ENCODE measurements around the gene CHID1. TPM values are rescaled to one million over a fixed set of nuclear protein-coding genes. Genes with fewer than 3 reads are reported as not detected.
A peak's percentile ranks its signal among the peaks of the same experiment; 100 is the strongest.

Gene CHID1
- total and polyA plus RNA-seq, 4 experiments from 2014 or later: 46.9 to 82.3 (median 55.7) TPM

DNA sequence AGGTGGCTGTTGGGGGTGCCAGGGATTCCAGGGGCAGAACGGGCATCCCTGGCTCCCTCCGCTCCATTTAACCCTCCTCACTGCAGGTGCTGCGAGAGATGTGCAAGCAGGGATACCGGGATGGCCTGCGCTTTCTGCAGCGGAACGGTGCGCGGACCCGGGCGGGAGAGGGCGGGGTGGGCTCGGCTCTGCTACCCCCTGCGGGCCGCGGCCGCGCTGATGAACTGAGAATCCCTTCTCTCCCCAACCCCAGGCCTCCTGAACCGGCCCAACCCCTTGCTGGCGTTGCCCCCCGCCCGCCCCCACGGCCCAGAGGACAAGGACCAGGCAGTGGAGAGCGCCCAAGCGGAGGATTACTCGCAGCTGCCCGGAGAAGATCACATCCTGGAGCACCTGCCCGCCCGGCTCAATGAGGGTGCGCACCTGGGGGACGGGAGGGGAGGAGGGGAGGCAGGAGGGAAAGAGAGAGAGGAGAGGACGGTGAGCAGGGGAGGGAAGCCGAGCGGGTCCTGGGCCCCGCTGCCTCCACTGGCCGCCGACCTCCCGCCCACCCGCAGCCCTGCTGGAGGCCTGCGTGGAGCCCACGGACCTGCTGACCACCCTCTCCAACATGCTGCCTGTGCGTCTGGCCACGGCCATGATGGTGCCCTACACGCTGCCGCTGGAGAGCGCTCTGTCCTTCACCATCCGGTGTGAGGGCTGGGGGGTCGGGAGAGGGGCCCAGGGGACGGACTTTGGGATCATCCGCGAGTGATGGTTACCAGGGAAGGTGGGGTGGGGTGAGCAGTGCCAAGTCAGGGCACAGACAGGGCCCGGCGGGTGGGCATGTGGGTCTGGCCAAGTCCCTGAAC, 86.9 kb downstream of the CHID1 start:
- CTCF ChIA-PET (ENCODE audit: partially characterized antibody): no interaction called here
- H3K27ac Mint-ChIP-seq: no peak overlapping the region

DNA sequence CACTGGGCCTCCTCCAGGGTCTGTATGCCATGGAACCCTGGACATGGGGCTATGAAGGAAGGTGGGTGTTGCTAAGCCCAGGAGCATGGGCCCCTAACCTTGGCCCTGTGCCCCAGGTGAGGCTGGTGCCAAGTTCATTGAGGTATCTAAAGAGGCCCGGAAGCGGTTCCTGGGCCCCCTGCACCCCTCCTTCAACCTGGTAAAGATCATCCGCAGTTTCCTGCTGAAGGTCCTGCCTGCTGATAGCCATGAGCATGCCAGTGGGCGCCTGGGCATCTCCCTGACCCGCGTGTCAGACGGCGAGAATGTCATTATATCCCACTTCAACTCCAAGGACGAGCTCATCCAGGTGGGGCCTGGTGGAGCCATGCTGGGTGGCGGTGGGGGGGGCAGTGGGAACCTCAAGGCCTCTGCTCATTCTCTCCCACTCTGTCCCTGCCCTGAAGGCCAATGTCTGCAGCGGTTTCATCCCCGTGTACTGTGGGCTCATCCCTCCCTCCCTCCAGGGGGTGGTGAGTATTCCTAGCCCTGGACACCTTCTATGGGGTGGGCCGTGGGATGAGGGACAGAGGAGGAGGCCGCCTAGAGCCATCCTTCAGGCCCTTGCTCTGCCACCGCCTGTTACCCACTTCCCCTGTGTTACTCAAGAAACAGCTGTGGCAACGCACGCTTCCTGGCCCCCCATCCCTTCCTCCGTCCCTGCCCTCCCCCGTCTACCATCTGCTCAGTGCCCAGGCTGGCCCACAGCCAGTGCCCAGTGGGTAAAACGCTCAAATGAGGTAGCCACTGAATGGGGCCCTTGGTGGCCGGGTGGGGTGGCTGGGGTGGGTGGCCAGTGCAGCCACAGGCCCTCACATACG, 88.9 kb downstream of the CHID1 start:
- no peaks in the 10 kb centered on the region for H3K27me3 ChIP-seq (ENCODE audit: insufficient read depth, low read length)
- H3K9me3 ChIP-seq (ENCODE audit: control insufficient read depth in 1 of 2, low read length in 2 of 2): no peaks in the 10 kb centered on the region
- Mint-ChIP-seq H3K27ac (peak overlapping the region in 2 of 7 donors; percentile 17 to 88), H3K4me3 (peak overlapping the region in 6 of 8 donors; percentile 17 to 94 (median 68)), H3K36me3 (peaks cover 8 to 22% of the 10 kb centered on the region in 2 donors), H3K27me3 (peaks cover 2 to 4% of the 10 kb centered on the region in 2 donors), H3K4me1 (peaks cover 3 to 27% (median 13%) of the 10 kb centered on the region in 4 donors), H3K9me3 (no peaks in the 10 kb centered on the region)
- H3K4me3 ChIP-seq (ENCODE audit: low read length in 2 of 2): no peak overlapping the region
- POLR2A ChIA-PET (ENCODE audit: partially characterized antibody): interaction anchor here (1.3 to 6.4 kb wide), 6 partner anchors 10 to 21 kb away, joined by 3 to 109 read pairs (median 32); partner anchors contain the start of genes CD151, PIDD1, POLR2L and RPLP2
- DNase-seq: no peak
- peaks cover 5% of the 10 kb centered on the region for H3K36me3 ChIP-seq (ENCODE audit: insufficient read depth, low read length)
- intact Hi-C loops (cut with micrococcal nuclease): no loop called here
- CTCF ChIA-PET (ENCODE audit: partially characterized antibody): no interaction called here
- H3K4me1 ChIP-seq (ENCODE audit: insufficient read depth, low read length): peaks cover 29% of the 10 kb centered on the region
- no peak overlapping the region for H3K27ac ChIP-seq (ENCODE audit: low read depth, low read length)

More for the DNA sequence above, 86.9 kb downstream of the CHID1 start:
- Histone ChIP-seq H3K9me3 (ENCODE audit: control insufficient read depth in 1 of 2, low read length in 2 of 2) (no peaks in the 10 kb centered on the region), H3K4me1 (ENCODE audit: insufficient read depth, low read length) (peaks cover 37% of the 10 kb centered on the region), H3K27ac (ENCODE audit: low read depth, low read length) (no peak overlapping the region), H3K36me3 (ENCODE audit: insufficient read depth, low read length) (peaks cover 5% of the 10 kb centered on the region), H3K4me3 (ENCODE audit: low read length in 2 of 2) (no peak overlapping the region), H3K27me3 (ENCODE audit: insufficient read depth, low read length) (no peaks in the 10 kb centered on the region)
- peaks cover 8 to 22% of the 10 kb centered on the region in 2 donors for H3K36me3 Mint-ChIP-seq
- H3K27me3 Mint-ChIP-seq: peaks cover 7 to 13% of the 10 kb centered on the region in 2 donors
- POLR2A ChIA-PET (ENCODE audit: partially characterized antibody): interaction anchor here (1.1 to 6.4 kb wide), 4 partner anchors 8 to 17 kb away, joined by 3 to 109 read pairs (median 52); partner anchors contain the start of genes CD151 and RPLP2
- H3K4me1 Mint-ChIP-seq: peaks cover 6 to 38% (median 18%) of the 10 kb centered on the region in 4 donors
- DNase-seq: no peak
- H3K4me3 Mint-ChIP-seq: no peak overlapping the region
- H3K9me3 Mint-ChIP-seq: no peaks in the 10 kb centered on the region
- intact Hi-C loops (cut with micrococcal nuclease): no loop called here

DNA sequence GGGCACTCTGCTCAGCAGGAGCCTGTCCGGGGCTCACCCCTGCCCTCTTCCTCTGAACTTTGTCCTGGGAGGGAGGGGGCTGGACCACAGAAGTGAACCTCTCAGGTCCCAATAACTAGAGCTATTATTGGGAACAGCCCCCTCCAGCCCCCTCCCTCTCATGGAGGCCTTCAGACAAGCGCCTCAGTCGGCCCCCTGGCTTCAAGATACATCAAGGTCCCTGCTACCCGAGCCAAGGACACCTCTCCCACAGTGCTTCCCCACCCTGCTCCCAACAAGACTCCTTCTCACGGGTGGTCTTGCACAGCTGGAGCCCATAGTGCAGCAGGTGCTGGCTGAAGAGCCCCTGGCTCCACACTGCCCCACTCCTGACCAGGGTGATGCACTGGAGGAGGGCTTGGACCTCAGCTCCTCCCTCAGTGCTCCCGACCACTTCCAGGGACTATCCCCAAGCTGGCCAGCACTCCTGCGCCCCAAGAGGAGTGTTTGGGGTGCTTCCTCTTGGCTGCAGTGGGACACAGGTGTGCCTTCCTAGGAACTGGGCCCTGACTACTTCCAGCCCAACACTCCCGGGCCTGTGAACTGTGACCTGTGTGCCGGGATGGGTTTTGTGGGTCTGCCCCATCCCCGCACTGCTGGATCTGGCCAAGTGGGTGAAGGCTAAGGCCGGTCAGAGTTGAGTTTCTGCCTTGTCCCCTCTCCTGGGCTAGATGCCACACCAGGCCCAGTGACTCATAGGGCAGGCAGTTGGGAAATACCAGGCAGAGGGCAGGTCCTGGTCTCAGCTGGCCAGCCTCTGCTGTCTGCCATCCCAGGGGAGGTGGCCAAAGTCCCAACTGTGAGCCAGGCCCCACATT, 89.7 kb downstream of the CHID1 start:
- Histone ChIP-seq H3K36me3 (ENCODE audit: insufficient read depth, low read length) (peaks cover 5% of the 10 kb centered on the region), H3K27ac (ENCODE audit: low read depth, low read length) (peak overlapping the region; percentile 81), H3K9me3 (ENCODE audit: control insufficient read depth in 1 of 2, low read length in 2 of 2) (no peaks in the 10 kb centered on the region), H3K4me1 (ENCODE audit: insufficient read depth, low read length) (peaks cover 22% of the 10 kb centered on the region), H3K27me3 (ENCODE audit: insufficient read depth, low read length) (no peaks in the 10 kb centered on the region), H3K4me3 (ENCODE audit: low read length in 2 of 2) (peak overlapping the region; percentile 66 to 73)
- Mint-ChIP-seq H3K36me3 (peaks cover 8 to 22% of the 10 kb centered on the region in 2 donors), H3K27ac (peak overlapping the region in 6 of 7 donors; percentile 29 to 88 (median 74)), H3K27me3 (no peaks in the 10 kb centered on the region), H3K4me1 (peaks cover 2 to 22% (median 11%) of the 10 kb centered on the region in 4 donors), H3K4me3 (peak overlapping the region; percentile 74 to 94 (median 88)), H3K9me3 (no peaks in the 10 kb centered on the region)
- no peak for DNase-seq
- intact Hi-C loops (cut with micrococcal nuclease): no loop called here
- CTCF ChIA-PET (ENCODE audit: partially characterized antibody): no interaction called here
- POLR2A ChIA-PET (ENCODE audit: partially characterized antibody): interaction anchor here (0.6 to 6.4 kb wide), 11 partner anchors 11 to 245 kb away, joined by 3 to 109 read pairs (median 9); partner anchors contain the start of genes CD151, PHRF1, PIDD1 and POLR2L

DNA sequence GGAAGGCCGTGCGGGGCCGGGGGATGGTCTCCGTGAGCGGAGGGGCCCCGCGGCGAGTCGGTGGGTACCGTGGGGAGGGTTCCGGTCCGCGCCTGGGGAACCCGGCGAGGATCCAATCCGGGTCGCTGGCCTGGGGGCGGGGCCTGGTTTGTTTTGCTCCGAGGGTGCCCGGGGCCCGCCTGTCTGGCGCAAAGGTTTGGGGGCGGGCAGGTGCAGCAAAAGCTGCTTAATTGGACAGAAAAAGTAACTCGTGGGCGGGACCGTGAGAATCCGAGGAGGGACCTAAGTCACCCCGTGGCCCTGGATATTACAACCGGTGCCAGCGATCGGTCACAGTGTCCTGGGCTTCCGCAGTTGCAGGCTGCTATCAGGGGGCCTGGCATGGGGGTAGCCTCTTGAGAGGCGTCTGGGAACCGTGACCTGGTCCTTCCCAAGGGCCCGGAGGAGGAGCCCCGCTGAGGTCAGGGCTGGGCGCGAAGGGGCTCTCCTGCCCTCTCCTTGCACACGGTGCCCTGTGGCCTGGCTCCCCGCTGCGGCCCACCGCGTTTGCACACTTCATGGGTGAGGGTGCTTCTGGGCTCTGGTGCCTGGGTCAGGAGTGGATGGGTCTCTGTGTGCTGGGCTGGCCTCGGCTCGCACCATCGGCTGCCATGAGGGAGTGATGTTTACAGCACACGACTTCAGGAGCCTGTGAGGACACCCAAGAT, 90.5 kb downstream of the CHID1 start:
- H3K36me3 ChIP-seq (ENCODE audit: insufficient read depth, low read length): peaks cover 5% of the 10 kb centered on the region
- intact Hi-C loops (cut with micrococcal nuclease): loop anchor here (1.0 to 2.0 kb wide), 3 partner anchors 11 to 22 kb away; partner anchors contain the start of genes CD151, POLR2L, RPLP2 and TSPAN4
- Mint-ChIP-seq H3K4me3 (peak overlapping the region; percentile 87 to 94 (median 89)), H3K27ac (peak overlapping the region; percentile 87 to 94 (median 92)), H3K27me3 (no peaks in the 10 kb centered on the region), H3K36me3 (peaks cover 5 to 20% of the 10 kb centered on the region in 2 donors), H3K9me3 (no peaks in the 10 kb centered on the region), H3K4me1 (peaks cover 2 to 22% (median 11%) of the 10 kb centered on the region in 4 donors)
- peak overlapping the region; percentile 81 for H3K27ac ChIP-seq (ENCODE audit: low read depth, low read length)
- H3K9me3 ChIP-seq (ENCODE audit: control insufficient read depth in 1 of 2, low read length in 2 of 2): no peaks in the 10 kb centered on the region
- ChIA-PET POLR2A (ENCODE audit: partially characterized antibody) (interaction anchor here (0.6 to 6.4 kb wide), 15 partner anchors 10 to 612 kb away, joined by 3 to 109 read pairs (median 7); partner anchors contain the start of genes BET1L, CD151, PHRF1 and PIDD1), CTCF (ENCODE audit: partially characterized antibody) (interaction anchor here (1.3 to 1.5 kb wide), 2 partner anchors 21 kb away, joined by 3 to 4 read pairs; no protein-coding TSS in a partner anchor)
- peaks cover 22% of the 10 kb centered on the region for H3K4me1 ChIP-seq (ENCODE audit: insufficient read depth, low read length)
- H3K4me3 ChIP-seq (ENCODE audit: low read length in 2 of 2): peak overlapping the region; percentile 66 to 73
- peak; percentile 94 to 97 (median 96) for DNase-seq
- no peaks in the 10 kb centered on the region for H3K27me3 ChIP-seq (ENCODE audit: insufficient read depth, low read length)

DNA sequence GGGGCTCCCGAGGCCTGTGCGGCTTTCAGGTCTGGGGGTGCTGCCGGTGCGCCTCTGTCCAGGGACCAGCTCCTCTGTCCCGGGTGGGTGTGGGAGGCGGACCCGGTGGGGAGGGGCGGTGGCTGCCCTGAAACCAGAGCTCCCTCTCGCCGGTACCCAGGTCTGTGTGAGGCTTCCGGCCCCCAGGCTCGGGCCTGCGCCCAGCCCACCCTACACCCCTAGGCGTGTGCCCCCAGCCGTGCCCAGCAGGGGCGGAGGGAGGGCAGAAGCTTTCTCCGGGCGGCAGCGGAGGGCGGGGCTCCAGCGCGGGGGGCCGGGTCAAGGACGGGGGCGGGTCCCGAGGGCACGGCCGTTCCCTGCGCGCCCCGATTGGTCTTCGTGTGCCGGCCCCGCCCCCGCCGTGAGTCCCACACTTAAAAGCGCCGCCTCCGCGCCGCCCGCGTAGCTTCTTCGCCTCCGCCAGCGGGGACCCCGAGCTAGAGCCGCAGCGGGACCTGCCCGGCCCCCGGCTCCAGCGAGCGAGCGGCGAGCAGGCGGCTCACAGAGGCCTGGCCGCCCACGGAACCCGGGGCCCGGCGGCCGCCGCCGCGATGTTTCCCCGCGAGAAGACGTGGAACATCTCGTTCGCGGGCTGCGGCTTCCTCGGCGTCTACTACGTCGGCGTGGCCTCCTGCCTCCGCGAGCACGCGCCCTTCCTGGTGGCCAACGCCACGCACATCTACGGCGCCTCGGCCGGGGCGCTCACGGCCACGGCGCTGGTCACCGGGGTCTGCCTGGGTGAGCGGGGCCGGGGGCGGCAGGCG, 91.3 kb downstream of the CHID1 start:
- DNase-seq: peak; percentile 89 to 92 (median 91)
- CTCF ChIA-PET (ENCODE audit: partially characterized antibody): interaction anchor here (0.9 to 1.5 kb wide), 4 partner anchors 10 to 23 kb away, joined by 3 to 4 read pairs (median 4); partner anchors contain the start of gene RPLP2
- Histone ChIP-seq H3K36me3 (ENCODE audit: insufficient read depth, low read length) (no peaks in the 10 kb centered on the region), H3K9me3 (ENCODE audit: control insufficient read depth in 1 of 2, low read length in 2 of 2) (no peaks in the 10 kb centered on the region), H3K4me1 (ENCODE audit: insufficient read depth, low read length) (peaks cover 22% of the 10 kb centered on the region), H3K27ac (ENCODE audit: low read depth, low read length) (peak overlapping the region; percentile 81), H3K4me3 (ENCODE audit: low read length in 2 of 2) (peak overlapping the region in 1 of 2 donors; percentile 73), H3K27me3 (ENCODE audit: insufficient read depth, low read length) (no peaks in the 10 kb centered on the region)
- intact Hi-C loops (cut with micrococcal nuclease): loop anchor here (1.0 to 2.0 kb wide), 3 partner anchors 10 to 23 kb away; partner anchors contain the start of genes CD151, POLR2L, RPLP2 and TSPAN4
- POLR2A ChIA-PET (ENCODE audit: partially characterized antibody): interaction anchor here (0.6 to 6.4 kb wide), 21 partner anchors 9 to 611 kb away, joined by 3 to 109 read pairs (median 6); partner anchors contain the start of genes BET1L, CD151, DEAF1 and GATD1
- Mint-ChIP-seq H3K27ac (peak overlapping the region in 6 of 7 donors; percentile 88 to 94 (median 92)), H3K4me1 (peaks cover 2 to 22% (median 11%) of the 10 kb centered on the region in 4 donors), H3K36me3 (peaks cover 0 to 15% of the 10 kb centered on the region in 2 donors), H3K9me3 (no peaks in the 10 kb centered on the region), H3K4me3 (peak overlapping the region; percentile 11 to 94 (median 89)), H3K27me3 (no peaks in the 10 kb centered on the region)
